Spinal cord (tissue), 10 donors: ENCODE results near the gene RNF11. TPM values are rescaled to one million over a fixed set of nuclear protein-coding genes. Genes with fewer than 3 reads are reported as not detected.

Experiments used
- DNase-seq, 6 donors: peaks; one replicate each; pipeline versions ENCODE4 v3.0.0 to v3.0.0-alpha.2; 2013 to 2015; ENCODE audit warnings: low spot score in 6 of 6, low read depth in 4 of 6
- H3K27ac ChIP-seq: one replicate; pipeline ENCODE4 v1.5.1; 2013; ENCODE audit warnings: low read depth, low read length, control low read depth
- H3K27me3 ChIP-seq: one replicate; pipeline ENCODE4 v1.6.1; 2013; ENCODE audit warnings: low read length; ENCODE audit not compliant: control insufficient read depth, insufficient read depth
- H3K36me3 ChIP-seq: one replicate; pipeline ENCODE4 v1.6.1; 2013; ENCODE audit warnings: low read length; ENCODE audit not compliant: control insufficient read depth, insufficient read depth
- H3K4me1 ChIP-seq: one replicate; pipeline ENCODE4 v1.6.1; 2013; ENCODE audit warnings: low read length; ENCODE audit not compliant: control insufficient read depth, insufficient read depth
- H3K4me3 ChIP-seq: one replicate; pipeline ENCODE4 v1.5.1; 2013; ENCODE audit warnings: low read depth, low read length, control low read depth
- H3K9me3 ChIP-seq: one replicate; pipeline ENCODE4 v1.6.1; 2013; ENCODE audit warnings: low read length; ENCODE audit not compliant: control insufficient read depth, insufficient read depth
- WGBS: methylation state at CpG from one replicate; pipeline ENCODE4 v1.1.5; 2013; ENCODE audit warnings: missing lambda C conversion rate; ENCODE audit not compliant: insufficient coverage; 5-methylcytosine and 5-hydroxymethylcytosine counted together
- polyA plus RNA-seq, 2 donors: library from polyadenylated mRNA; unstranded; fragments of 120-200 nt; gene quantifications; one replicate each; pipeline ENCODE4 v1.2.1, GENCODE V29; 2013; ENCODE audit not compliant: insufficient read length in 2 of 2
- total RNA-seq, 2 donors: library from RNA; depleted of rRNA in 1 of 2; stranded (reverse); fragments of 120-200 nt in 1 of 2; fragments of >200 nt in 1 of 2; gene quantifications; one replicate each; pipeline versions ENCODE4 v1.2.3 to v1.2.4, GENCODE V29; 2013 to 2014
- donor health status: healthy.

RNF11 gene
- total and polyA plus RNA-seq, 4 donors, result 146 to 203 (median 173) TPM

DNA sequence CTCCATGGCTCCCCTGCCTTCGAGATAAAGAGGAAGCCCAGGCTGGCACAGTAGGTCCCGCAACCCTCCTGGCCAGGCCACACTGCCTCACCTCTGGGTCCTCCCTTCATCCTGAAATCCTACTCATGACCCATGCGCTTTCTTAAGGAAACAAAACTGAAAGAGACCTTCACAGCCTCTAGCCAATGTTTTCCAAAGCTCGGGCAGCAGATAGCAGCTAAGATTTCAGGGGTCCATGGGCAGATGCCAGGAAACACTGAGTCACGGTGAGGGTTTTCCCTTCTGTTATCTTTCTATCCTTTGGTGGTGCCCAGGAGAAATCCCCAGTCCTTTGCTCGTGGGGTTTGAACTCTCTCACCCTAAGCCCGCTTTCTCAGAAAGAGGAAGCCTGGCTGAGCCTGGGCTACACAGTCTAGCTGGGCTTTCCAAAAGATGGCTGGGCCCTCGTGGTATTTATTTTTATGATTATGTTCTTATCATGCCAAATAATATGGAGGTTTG lies 67.7 kb downstream of the RNF11 start:
- Histone ChIP-seq H3K4me1 (no peaks in the 10 kb centered on the region), H3K4me3 (no peak overlapping the region), H3K27ac (no peak overlapping the region), H3K27me3 (no peaks in the 10 kb centered on the region), H3K36me3 (peaks cover 8% of the 10 kb centered on the region), H3K9me3 (no peaks in the 10 kb centered on the region)
- DNase-seq, result no peak
- 90% methylated on average over 5 of the region's 8 CpGs for WGBS

- H3K4me1 ChIP-seq, result no peaks in the 10 kb centered on the region
- H3K27ac ChIP-seq, result no peak overlapping the region
- H3K36me3 ChIP-seq, result peaks cover 8% of the 10 kb centered on the region
- H3K9me3 ChIP-seq, result no peaks in the 10 kb centered on the region
- no peak for DNase-seq
- 67% methylated on average over 1 of the region's 1 CpG for WGBS
- no peaks in the 10 kb centered on the region for H3K27me3 ChIP-seq
- H3K4me3 ChIP-seq, result no peak overlapping the region
These were observed 68.3 kb downstream of the RNF11 start for GRCh38 chr1:51304360-51304759.

GRCh38 chr1:51305371-51305823 lies 69.3 kb downstream of the RNF11 start:
- Histone ChIP-seq H3K4me3 (no peak overlapping the region), H3K36me3 (peaks cover 8% of the 10 kb centered on the region), H3K27me3 (no peaks in the 10 kb centered on the region), H3K9me3 (no peaks in the 10 kb centered on the region), H3K27ac (no peak overlapping the region), H3K4me1 (no peaks in the 10 kb centered on the region)
- 48% methylated on average over 3 of the region's 4 CpGs for WGBS
- no peak for DNase-seq

DNA sequence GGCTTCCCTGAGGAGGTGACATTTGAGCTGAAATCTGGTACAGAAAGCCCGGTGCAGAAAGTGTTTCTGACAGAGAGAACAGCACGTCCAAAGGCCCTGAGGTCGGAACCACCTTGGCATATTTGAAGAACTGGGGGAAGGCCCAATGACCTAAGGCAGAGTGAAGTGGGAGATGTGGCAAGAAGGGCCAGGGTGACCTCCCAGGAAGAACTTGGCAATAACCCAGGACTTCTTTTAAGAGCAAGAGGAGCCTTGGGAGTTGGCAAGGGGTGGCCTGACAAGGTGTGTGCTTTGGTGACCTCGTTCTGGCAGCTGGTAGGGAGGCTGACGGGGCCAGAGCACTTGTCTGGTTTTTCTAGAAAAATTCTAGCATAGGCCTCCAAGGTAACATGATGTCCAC lies 70.9 kb downstream of the RNF11 start:
- no peak overlapping the region for H3K4me3 ChIP-seq
- H3K4me1 ChIP-seq, result no peaks in the 10 kb centered on the region
- H3K27ac ChIP-seq, result no peak overlapping the region
- H3K9me3 ChIP-seq, result no peaks in the 10 kb centered on the region
- DNase-seq, result no peak
- 94% methylated on average over 3 of the region's 5 CpGs for WGBS
- H3K36me3 ChIP-seq, result peaks cover 7% of the 10 kb centered on the region
- H3K27me3 ChIP-seq, result no peaks in the 10 kb centered on the region

GRCh38 chr1:51308636-51309035 lies 72.6 kb downstream of the RNF11 start:
- Histone ChIP-seq H3K4me1 (no peaks in the 10 kb centered on the region), H3K9me3 (no peaks in the 10 kb centered on the region), H3K36me3 (peaks cover 3% of the 10 kb centered on the region), H3K4me3 (no peak overlapping the region), H3K27me3 (no peaks in the 10 kb centered on the region), H3K27ac (no peak overlapping the region)
- DNase-seq, result no peak
- WGBS, result 89% methylated on average over 6 of the region's 6 CpGs

- no peak overlapping the region for H3K4me3 ChIP-seq
- WGBS, result 77% methylated on average over 5 of the region's 8 CpGs
- H3K9me3 ChIP-seq, result no peaks in the 10 kb centered on the region
- H3K27me3 ChIP-seq, result no peaks in the 10 kb centered on the region
- H3K4me1 ChIP-seq, result no peaks in the 10 kb centered on the region
- no peak overlapping the region for H3K27ac ChIP-seq
- H3K36me3 ChIP-seq, result peaks cover 3% of the 10 kb centered on the region
- DNase-seq, result no peak
These were observed 73.2 kb downstream of the RNF11 start for GRCh38 chr1:51309291-51309690.

GRCh38 chr1:51310871-51311613 lies 75.0 kb downstream of the RNF11 start:
- H3K27ac ChIP-seq, result no peak overlapping the region
- no peaks in the 10 kb centered on the region for H3K9me3 ChIP-seq
- no peaks in the 10 kb centered on the region for H3K27me3 ChIP-seq
- H3K4me3 ChIP-seq, result no peak overlapping the region
- no peak for DNase-seq
- 76% methylated on average over 12 of the region's 15 CpGs for WGBS
- H3K36me3 ChIP-seq, result peaks cover 3% of the 10 kb centered on the region
- no peaks in the 10 kb centered on the region for H3K4me1 ChIP-seq

DNA sequence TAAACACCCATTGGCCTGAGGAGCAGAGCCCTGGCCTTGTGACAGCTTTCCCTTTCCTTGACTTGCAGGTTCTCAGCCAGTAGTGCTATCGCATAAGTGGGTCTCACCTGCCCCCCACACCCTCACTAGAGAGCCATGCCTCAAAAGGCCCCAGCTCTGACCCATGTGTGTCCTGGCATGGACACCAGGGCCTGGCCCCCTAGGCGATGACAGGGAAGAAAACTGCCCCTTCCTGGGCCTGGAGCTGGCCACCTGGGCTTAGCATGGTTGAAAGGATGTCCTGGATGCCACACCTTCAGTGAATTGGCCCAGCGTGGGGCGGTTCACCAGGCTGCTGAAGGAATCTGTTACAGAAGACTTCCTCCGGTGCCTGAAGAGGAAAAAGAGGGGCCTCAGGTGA lies 75.8 kb downstream of the RNF11 start:
- no peak overlapping the region for H3K27ac ChIP-seq
- 92% methylated on average over 2 of the region's 5 CpGs for WGBS
- DNase-seq, result no peak

GRCh38 chr1:51312718-51313117 lies 76.6 kb downstream of the RNF11 start:
- H3K9me3 ChIP-seq, result no peaks in the 10 kb centered on the region
- no peak overlapping the region for H3K27ac ChIP-seq
- DNase-seq, result no peak
- no peaks in the 10 kb centered on the region for H3K4me1 ChIP-seq
- WGBS, result 87% methylated on average over 3 of the region's 4 CpGs
- no peak overlapping the region for H3K4me3 ChIP-seq
- H3K27me3 ChIP-seq, result no peaks in the 10 kb centered on the region
- H3K36me3 ChIP-seq, result peaks cover 3% of the 10 kb centered on the region

More for the DNA sequence above, 75.8 kb downstream of the RNF11 start:
- peaks cover 3% of the 10 kb centered on the region for H3K36me3 ChIP-seq
- H3K9me3 ChIP-seq, result no peaks in the 10 kb centered on the region
- H3K4me1 ChIP-seq, result no peaks in the 10 kb centered on the region
- no peaks in the 10 kb centered on the region for H3K27me3 ChIP-seq
- no peak overlapping the region for H3K4me3 ChIP-seq

DNA sequence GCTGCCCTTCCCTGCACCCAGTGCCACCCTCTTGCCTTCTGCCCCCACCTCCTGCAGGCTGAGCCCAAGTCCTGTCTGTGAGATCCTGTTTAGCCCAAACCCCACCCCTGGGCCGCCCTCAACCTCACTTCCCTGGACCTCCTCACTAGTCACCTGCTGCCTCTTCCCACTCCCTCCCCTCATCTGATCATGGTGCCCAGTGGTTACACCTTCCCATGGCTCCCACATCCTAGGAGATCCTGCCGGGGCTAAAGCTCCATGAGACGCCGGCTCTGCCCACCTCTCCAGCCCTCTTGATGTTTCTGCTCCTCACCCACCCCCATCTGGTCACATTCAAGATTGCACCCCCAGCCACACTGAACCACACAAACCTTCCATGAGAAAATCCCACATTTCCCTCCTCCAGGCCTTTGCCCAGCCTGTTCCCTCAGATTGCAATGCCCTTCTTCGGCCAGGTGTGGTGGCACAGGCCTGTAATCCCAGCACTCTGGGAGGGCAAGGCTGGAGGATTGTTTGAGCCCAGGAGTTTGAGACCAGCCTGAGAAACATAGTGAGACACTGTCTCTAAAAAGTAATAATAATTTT lies 77.3 kb downstream of the RNF11 start:
- DNase-seq, result no peak
- H3K27ac ChIP-seq, result no peak overlapping the region
- 87% methylated on average over 5 of the region's 5 CpGs for WGBS

More for the DNA sequence above, 77.3 kb downstream of the RNF11 start:
- no peaks in the 10 kb centered on the region for H3K4me1 ChIP-seq
- peaks cover 6% of the 10 kb centered on the region for H3K36me3 ChIP-seq
- no peak overlapping the region for H3K4me3 ChIP-seq
- H3K27me3 ChIP-seq, result no peaks in the 10 kb centered on the region
- no peaks in the 10 kb centered on the region for H3K9me3 ChIP-seq
